ENCODE measurements around the gene SH3BGR.
"Not testable (repeated sequence)": the region's sequence is repeated elsewhere in the genome, so short reads cannot be mapped to it uniquely, and the experiment has no call there.

SH3BGR gene

DNA sequence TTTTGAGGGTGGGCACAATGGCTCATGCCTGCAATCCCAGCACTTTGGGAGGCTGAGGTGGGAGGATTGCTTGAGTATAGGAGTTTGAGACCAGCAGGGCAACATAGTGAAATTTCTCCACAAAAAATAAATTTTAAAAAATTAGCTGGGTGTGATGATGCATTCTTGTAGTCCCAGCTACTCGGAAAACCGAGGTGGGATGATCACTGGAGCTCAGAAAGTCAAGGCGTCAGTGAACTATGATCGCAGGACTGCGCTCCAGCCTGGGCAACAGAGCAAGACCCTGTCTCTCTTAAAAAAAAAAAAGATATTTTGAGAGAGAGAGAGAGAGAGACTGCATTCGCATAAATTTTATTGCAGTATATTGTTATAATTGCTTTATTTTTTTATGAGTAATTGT is 85.1 kb downstream of the SH3BGR start:
- H3K4me3 ChIP-seq (ENCODE audit: low read depth, low read length), result no peak overlapping the region
- no peak for DNase-seq (ENCODE audit: low read depth)

DNA sequence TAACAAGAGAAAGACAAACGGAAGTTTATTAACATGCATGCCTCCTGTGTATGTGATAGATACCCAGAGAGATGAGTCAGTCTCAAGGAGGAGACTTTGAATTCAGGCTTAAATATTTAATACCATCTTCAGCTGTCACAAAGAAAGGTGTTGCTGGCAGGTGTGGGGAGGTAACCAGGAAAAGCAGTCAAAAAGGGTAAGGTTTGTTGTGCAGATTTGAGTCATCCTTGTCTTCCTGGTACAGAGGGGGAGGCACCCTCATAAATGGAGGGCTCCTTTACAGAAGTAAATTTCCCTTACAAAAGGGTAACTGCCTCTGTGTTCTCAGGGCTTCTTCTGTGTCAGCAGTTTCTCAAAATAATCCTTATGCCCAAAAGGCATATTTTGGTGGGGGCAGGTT is 85.8 kb downstream of the SH3BGR start:
- DNase-seq (ENCODE audit: low read depth), result no peak
- no peak overlapping the region for H3K4me3 ChIP-seq (ENCODE audit: low read depth, low read length)

DNA sequence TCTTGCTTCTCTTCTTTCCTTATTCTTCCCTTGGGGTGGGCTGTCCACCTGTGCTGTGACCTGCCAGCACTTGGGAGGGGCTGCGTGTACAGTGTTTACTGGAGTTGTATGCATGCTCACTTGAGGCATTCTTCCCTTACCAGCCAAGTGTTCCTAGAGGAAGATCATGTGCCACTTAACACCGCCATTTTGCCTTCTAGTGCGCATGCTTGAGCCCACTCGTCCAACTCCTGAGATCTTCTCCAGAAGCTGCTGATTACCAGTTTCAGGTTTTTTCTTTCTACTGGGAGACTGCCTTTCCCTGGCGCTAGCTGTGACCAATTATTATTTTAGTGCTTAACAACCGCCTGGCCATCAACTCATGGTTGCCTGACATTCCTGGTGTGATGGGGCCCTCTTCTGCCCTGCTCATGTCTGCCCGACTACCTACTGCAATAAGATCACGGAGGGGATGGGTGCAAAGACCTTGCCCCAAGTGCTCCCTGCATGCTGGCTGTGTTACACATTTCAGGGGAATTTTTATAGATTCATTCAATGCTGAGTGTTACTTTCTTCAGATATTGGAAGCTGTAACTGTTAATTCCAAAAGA is 86.8 kb downstream of the SH3BGR start:
- DNase-seq (ENCODE audit: low read depth), result no peak
- H3K4me3 ChIP-seq (ENCODE audit: low read depth, low read length), result no peak overlapping the region

DNA sequence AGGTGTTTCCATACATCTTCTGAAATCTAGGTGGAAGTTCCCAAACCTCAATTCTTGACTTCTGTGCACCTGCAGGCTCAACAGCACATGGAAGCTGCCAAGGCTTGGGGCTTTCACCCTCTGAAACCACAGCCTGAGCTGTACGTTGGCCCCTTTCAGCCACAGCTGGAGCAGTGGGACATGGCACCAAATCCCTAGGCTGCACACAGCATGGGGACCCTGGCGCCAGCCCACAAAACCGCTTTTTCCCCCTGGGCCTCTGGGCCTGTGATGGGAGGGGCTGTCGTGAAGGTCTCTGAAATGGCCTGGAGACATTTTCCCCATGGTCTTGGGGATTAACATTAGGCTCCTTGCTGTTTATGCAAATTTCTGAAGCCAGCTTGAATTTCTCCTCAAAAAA is 88.6 kb downstream of the SH3BGR start:
- not testable (repeated sequence) for DNase-seq (ENCODE audit: low read depth); H3K4me3 ChIP-seq (ENCODE audit: low read depth, low read length)

DNA sequence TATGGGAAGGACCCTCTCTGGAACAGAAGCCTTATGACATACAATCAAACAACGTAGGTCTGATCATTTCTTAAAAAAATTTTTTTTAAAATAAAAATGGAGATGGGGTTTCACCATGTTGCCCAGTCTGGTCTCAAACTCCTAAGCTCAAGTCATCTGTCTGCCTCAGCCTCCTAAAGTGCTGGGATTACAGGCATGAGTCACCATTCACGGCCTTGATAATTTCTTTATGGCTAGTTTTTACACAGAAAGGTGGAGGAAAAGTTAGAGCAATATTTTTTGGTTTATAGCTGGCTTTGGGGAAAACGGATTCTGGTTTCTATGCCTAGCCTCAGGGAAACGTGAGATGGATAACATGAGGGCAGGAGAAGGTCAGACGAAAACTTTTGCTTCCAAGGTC is 91.0 kb downstream of the SH3BGR start:
- H3K4me3 ChIP-seq (ENCODE audit: low read depth, low read length), result no peak overlapping the region
- DNase-seq (ENCODE audit: low read depth), result no peak

DNA sequence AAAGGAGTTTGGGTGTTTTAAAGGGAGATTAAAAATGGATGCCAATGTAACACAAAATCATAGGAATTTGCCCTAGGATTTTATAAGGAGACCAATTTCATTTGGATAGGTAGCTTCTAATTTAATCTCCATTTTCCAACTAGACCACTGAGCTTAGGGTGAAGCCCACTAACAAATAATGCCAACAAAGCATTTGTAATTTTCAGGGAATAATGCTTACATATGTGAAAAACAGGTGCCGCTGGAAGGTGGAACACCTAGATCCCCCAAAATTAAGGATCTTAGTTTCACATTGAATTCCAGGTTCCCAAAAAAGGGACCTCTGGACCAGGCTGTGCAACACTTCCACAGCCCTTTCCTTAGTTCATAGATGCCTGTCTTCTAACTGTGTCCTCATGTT is 94.8 kb downstream of the SH3BGR start:
- DNase-seq (ENCODE audit: low read depth), result no peak
- no peak overlapping the region for H3K4me3 ChIP-seq (ENCODE audit: low read depth, low read length)

DNA sequence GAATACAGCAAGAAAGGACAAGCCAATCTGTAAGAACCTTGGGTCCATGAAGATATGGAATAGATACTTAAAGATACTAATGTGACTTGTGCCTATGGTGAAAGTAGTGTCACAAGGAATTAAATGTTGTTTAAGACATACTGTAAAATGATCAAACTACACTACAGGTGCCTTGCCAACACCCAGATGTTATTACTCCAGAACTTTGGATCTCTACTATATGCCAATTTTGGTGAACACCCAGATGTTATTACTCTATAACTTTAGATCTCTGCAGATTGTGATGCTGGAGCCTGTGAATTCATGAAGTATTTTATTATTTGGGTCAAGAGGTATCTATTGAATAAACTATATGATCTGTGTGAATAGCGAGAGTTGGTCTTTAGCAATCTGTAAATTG is 101.1 kb downstream of the SH3BGR start:
- H3K4me3 ChIP-seq (ENCODE audit: low read depth, low read length), result no peak overlapping the region
- no peak for DNase-seq (ENCODE audit: low read depth)

DNA sequence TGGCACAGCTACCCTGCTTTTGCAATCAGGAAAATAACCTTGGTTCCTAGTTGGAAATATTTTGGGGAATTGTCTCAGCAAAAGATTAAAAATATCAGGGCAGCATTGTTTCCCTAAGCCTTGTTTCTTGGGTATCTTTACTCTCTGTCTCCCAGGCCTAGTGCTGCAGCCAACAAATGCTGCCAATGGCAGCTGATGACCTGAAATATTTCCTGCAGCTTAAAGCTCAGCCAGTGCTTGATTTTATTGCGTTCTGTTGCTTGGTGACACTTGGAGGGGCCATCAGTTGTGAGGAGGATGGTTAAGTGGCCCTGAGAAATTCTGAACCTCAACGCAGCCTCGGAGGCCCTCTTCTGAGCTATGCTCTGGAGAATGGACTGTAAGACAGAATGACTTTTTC is 101.6 kb downstream of the SH3BGR start:
- DNase-seq (ENCODE audit: low read depth), result no peak
- H3K4me3 ChIP-seq (ENCODE audit: low read depth, low read length), result no peak overlapping the region

DNA sequence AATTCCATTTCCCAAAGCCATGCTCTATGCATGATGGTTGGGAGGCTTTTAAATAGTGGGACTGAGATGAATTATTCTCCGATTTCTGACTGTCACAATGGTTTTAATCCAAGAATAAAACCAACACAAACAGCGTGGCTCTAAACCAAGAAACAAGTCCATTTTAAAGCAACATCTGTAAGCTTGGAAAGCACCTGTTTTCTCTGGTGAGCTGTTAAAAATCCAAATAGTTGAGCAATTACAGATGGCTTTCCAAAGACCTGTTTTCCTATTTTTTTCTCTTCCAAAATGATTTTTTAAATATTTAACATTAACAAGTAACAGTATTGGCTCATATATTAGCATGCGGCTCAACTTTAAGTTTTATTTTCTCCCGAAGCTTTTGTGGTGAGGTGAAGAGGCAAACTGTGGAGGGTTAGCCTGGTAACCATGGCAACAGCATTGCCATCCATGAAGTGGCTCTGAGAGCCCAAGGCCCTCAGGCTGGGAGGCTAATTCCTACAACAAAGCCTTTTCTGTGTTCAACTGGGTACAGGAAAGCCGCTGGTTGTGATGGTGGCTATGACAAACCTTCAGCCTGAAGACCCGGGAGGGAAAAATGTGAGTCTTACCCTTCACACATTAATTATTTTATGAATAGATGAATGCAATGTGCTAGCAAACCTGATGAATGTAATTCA is 104.3 kb downstream of the SH3BGR start:
- H3K4me3 ChIP-seq (ENCODE audit: low read depth, low read length), result no peak overlapping the region
- no peak for DNase-seq (ENCODE audit: low read depth)

DNA sequence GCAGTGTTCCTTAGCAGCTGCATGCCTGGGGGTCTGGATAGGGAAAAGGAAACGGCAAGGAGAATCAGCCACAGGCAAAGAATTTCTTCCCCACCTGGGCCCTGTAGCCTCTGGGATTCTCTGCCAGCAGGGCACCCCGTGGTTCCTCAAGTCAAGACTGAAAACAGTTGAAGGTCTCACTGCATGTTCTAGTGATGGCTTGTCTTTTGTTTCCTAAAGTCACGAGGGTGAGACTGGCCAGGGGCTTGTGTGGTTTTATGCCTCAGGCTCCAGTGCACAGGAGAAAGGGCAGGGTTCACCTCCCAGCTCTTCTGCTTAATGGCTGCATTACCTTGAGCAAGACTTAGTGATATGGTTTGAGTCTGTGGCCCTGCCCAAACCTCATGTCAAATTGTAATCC is 107.7 kb downstream of the SH3BGR start:
- no peak overlapping the region for H3K4me3 ChIP-seq (ENCODE audit: low read depth, low read length)
- DNase-seq (ENCODE audit: low read depth), result no peak

DNA sequence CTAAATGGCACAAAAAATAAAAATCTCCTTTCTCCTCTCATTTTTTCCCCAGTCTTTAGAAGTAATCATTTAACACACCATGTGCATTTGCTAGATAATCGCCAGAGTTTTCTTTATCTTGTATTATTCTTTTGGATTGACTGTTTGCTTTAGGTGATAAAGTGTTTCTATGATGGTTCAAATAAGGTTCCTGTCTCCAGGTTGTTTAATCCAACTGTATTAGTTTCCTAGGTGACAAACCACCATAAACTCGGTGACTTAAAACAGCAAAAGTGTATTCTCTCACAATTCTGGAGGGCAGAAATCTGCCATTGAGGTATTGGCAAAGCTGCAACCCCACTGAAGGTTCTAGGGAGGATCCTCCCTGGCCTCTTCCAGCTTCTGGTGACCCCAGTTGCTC is 109.4 kb downstream of the SH3BGR start:
- no peak for DNase-seq (ENCODE audit: low read depth)

DNA sequence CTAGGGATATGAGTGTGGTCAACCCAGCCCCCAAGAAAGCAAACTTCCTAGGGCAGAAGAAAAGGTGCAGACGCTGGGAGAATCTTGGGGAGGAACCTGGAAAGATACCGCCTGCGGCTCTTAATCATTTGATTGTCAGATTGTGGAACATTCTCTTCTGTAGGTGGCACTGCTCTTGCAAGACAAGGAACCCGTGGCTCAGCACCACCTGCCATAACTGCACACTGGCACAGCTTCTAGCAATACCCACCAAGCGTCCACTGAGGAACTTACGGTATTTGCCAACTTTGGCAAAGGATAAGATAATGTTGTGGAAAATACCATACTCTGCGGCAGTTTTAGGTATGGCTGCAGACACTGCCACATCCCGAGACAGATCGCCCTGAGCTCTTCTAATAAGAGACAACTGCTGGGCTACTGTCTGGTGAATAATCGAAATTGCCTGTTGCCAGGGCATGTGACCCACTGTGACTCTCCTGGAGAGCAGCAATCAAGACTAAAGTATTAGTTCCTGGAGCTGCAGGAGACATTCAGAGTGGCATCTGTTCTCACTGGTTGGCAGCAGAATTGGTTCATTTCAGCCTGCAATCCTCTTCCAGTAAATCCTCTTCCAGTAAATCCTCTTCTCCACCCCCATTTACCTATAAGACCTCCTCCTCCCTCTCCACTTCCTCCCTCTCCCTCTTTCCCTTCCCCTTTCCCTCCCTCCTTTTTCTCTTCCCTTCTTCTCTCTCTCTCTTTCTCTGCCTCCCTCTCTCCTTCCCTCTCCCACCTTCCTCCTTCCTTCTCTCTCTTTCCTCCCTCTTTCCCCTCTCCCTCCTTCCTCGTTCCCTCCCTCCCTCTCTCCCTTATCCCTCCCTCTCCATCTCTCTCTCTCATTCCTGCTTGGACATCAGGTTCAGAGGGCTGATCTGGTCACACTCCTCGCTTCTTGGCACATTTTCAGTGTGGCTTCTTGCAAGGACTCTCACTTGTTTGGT is 111.3 kb downstream of the SH3BGR start:
- H3K4me3 ChIP-seq (ENCODE audit: low read depth, low read length), result no peak overlapping the region
- DNase-seq (ENCODE audit: low read depth), result no peak

More for the DNA sequence above, 109.4 kb downstream of the SH3BGR start:
- H3K4me3 ChIP-seq (ENCODE audit: low read depth, low read length), result no peak overlapping the region

DNA sequence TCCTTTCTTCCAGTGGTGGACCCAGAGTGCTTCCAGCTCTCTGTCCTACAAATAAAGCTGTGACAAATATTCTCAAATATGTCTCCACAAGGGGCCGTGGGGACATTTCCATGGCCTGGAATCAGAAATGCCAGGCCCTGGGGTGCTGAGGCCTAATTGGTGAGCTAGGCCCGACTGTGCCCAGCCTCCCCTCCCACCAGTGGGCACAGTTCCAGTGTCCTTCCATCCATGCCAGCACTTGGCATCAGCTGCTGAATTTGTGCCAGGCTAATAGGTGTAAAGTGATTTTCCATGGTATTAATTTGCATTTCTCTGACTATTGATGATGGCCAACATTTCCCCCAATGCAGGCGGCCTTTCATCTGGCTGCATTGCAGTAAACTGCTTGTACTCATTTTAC is 112.4 kb downstream of the SH3BGR start:
- H3K4me3 ChIP-seq (ENCODE audit: low read depth, low read length), result no peak overlapping the region
- DNase-seq (ENCODE audit: low read depth), result no peak
